H1 (cell line): ENCODE measurements around the gene LANCL1. TPM values are rescaled to one million over a fixed set of nuclear protein-coding genes. Genes with fewer than 3 reads are reported as not detected.

Source experiments
- CTCF ChIP-seq, 3 experiments: IDR thresholded peaks; 1 replicate in 2 of 3; 2 replicates in 1 of 3; pipeline versions ENCODE4 v1.5.1 to v1.6.1; 2011; ENCODE audit warnings: low read length in 3 of 3, mild to moderate bottlenecking in 3 of 3, inconsistent platforms in 2 of 3, low read depth in 1 of 3, moderate library complexity in 1 of 3; ENCODE audit not compliant: insufficient read depth in 1 of 3; ENCODE audit errors: control extremely low read depth in 1 of 3
- KDM5A ChIP-seq: fragments of 200-600 bp; IDR thresholded peaks from 2 replicates; pipeline ENCODE4 v1.7.1; 2012; ENCODE audit warnings: mild to moderate bottlenecking, low read length, inconsistent platforms, mixed read lengths
- MAX ChIP-seq: IDR thresholded peaks from 2 replicates; pipeline ENCODE4 v1.6.1; 2012; ENCODE audit warnings: inconsistent platforms
- SUZ12 ChIP-seq: fragments of 200-600 bp; sonication (generic); IDR thresholded peaks from 2 replicates; pipeline ENCODE4 v1.6.1; 2012; ENCODE audit warnings: mild to moderate bottlenecking, inconsistent platforms, low read length, moderate library complexity, mixed read lengths
- polyA plus RNA-seq, 7 experiments: library from polyadenylated mRNA; depleted of rRNA in 3 of 7; stranded (reverse) in 5 of 7; unstranded in 2 of 7; fragments of >200 nt in 5 of 7; fragments of 200-250 nt in 2 of 7; gene quantifications; 1 replicate in 5 of 7; 2 replicates in 1 of 7; 4 replicates in 1 of 7; pipeline versions ENCODE4 v1.2.1 to v1.2.3, GENCODE V29; 2011 to 2013; ENCODE audit warnings: missing spikeins in 2 of 7, mixed read lengths in 2 of 7
- total RNA-seq: library from RNA; stranded (reverse); fragmentation: NEBNext Ultra II Directional; extraction: Animal tissue kit (Norgen Biotek cat#: 25700); gene quantifications from 2 replicates; pipeline ENCODE4 v1.2.1, GENCODE V29; 2021

LANCL1 gene
- total and polyA plus RNA-seq, 2 of the 8 experiments (the other 6 are each of a cell fraction or from before 2014, with no cell fraction given): 26.2 to 48.7 TPM

- TF ChIP-seq MAX: no peak
- no peak for TF ChIP-seq SUZ12
- peak in 2 of 3 experiments; percentile 6 to 54; a peak in 2 of 4 replicates for TF ChIP-seq CTCF (IDR thresholded peaks at IDR 0.05; ENCODE audit: control extremely low read depth in 1 of 3, insufficient read depth in 1 of 3, low read depth in 1 of 3, low read length in 3 of 3)
- TF ChIP-seq KDM5A: no peak
These were observed 31.3 kb downstream of the LANCL1 start (continued) for GRCh38 chr2:210445116-210445707.
